Measurements from ENCODE around the gene RABGAP1.

The RABGAP1 gene

DNA sequence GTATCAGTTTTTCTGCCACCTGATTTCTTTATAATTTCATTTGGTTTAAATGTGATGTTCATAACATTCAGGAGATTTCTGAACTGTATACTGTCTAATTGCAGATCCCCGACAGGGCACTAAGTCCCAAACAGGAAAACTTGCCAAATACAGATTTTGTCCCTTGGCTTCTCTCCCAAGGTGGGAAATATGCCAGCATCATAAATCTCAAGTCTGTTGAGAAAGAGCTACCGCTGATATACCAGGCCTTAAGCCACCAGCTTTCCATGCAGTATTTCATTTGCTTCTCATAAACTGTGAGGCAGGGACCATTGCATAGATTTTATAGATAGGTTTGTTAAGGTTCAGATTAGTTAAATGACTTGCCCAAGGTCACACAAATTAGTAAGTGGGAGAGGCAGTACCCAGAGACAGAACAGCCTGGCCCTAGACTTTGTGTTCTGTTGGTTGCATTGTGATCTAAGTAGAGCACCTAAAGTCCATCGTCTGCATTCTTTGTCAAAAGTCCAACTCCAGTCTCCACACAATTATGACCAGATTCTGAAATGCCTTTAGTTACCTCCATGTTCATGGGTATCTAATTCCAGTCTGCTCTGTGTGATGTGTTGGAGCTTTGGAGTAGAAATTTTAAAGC, 108.9 kb downstream of the RABGAP1 start:
- peak; percentile 35 for DNase-seq

DNA sequence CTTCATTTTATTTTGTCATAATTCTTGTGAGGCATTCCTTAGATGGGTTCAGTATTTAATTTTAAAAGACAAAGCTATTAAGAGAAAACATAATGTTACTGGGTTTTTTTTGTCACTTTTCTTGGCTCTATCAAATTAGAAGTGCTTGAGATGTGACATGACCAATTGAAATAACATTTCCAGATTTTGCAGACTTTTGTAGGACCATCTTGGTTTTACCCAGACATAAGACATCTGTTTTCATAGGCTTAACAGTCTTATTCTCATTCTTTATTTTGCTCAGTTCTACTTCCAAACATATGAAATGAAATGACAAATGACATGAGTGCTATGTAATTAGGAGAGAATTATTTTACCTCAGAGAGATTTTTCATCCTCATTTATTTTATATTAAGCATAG, 112.2 kb downstream of the RABGAP1 start:
- DNase-seq = no peak

DNA sequence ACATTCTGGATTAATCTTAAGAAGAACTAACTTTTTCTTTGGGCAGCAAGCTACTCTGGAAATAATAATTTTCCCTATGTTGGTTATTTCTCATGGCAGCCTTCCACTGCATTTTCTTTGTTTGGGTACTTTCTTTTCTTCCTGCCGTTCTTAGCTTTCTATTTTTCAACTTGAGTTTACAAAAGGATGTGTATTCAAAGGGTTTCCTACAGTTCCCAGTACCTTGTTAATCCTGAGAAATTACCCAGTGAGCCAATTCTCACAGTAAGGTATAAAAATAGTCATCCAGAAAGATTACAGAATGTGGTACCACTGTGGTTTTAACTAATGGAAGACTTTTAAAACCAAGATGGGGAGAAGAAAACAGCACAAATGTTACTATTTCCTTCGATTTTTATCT, 112.9 kb downstream of the RABGAP1 start:
- DNase-seq = no peak

DNA sequence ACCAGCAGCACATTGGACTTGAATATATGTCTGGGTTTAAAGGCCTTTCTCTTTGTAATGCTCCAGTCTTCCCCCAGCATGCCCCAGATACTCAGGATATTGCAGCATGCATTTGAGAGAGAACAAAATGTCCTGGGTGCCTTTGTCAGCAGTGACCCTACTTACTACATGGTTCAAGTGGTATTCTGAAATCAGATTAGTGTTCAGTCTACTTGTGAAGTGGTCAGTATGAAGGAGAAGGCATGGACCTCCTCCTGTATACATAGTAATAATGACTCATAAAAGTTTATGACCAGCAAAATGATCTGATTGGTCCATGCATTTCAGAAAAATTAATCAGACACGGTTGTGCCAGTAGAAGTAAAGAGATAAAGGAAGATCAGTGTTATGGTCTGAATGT, 118.0 kb downstream of the RABGAP1 start:
- DNase-seq = no peak

DNA sequence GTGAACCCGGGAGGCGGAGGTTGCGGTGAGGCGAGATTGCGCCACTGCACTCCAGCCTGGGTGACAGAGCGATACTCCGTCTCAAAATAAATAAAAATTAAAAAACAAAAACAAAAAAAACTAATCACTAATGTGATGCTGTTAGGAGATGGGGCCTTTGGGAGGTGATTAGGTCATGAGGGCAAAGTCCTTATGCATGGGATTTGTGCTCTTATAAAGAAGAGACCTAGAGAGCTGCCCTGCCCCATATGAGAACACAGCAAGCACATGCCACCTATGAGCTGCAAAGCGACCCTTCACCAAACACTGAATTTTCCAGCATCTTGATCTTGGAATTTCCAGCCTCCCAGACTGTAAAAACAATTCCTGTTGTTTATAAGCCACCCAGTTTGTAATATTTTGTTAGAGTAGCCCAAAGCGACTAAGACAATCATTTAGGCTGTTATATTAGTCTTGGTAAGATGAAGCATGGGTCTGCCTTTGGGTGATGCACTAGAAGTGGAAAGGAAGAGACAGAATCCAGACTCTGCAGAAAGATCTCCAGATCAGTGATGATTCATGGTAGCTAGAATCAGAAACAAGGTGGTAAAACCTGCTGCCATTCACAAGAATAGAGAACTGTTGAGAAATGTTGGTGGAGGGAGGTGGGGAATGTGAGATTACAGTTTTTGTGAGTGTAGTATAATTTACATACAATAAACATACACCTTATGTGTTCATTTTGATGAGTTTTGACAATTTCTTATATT, 118.8 kb downstream of the RABGAP1 start:
- DNase-seq = no peak

DNA sequence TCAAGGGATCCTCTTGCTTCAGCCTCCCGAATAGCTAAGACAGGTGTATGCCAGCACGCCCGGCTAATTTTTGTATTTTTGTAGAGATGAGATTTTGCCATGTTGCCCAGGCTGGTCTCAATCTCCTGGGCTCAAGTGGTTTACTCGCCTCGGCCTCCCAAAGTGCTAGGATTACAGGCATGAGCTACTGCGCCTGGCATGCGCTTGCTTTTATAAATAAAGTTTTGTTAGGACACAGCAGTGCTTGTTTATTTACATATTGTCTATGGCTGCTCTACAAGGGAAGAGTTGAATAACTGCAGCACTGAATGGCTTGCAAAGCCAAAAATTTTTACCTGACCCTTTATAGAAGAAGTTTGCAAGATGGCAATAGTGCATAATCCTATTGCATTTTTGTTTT, 120.4 kb downstream of the RABGAP1 start:
- no peak for DNase-seq

DNA sequence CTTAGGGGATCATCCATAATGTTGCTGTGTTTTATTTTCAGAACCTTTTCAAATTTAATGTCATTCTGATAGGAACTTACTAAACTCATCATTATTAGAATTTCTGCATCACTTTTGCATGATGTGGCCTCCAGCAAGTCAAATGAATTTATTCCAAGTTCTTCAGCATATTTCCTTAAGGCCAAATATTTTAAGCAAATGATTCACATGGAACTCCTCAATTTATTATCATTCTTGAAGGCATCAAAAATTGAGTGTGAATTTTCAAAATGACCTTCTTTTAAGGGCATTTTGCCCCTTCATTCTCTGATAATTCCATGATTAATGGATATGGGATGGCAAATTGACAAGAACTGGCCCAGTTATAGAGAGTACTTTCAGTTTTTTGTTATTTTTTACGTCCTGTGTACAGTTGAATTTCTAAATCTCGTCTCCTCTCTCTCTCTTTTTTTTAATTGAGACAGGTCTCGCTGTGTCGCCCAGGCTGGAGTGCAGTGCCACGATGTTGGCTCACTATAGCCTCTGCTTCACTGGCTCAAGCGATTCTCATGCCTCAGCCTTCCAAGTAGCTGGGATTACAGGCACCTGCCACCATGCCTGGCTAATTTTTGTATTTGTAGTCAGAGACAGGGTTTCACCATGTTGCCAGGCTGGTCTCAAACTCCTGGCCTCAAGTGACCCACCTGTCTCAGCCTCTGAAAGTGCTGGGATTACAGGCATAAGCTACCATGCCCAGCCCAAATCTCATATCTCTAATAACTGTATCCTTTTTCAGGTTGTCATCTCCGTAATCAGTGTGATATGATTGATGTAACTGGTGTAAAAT, 121.7 kb downstream of the RABGAP1 start:
- no peak for DNase-seq

DNA sequence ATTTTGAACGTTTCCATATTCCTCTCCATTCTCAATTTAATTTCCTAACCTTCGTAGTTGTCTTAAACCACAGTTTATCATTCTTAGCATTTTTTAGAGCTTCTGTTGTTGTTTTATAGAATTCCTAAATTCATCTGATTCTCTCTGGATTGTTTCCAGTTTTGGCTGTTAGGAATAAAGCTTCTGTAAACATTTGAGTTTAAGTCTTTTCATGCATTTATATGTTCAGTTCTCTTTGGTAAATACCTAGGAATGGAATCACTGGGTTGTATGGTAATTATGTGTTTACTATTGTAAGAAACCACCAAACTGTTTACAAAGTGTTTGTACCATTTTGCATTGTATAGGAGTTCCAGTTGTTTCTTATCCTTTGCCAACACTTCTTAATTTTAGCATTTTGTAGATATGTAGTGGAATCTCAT, 122.4 kb downstream of the RABGAP1 start:
- no peak for DNase-seq

DNA sequence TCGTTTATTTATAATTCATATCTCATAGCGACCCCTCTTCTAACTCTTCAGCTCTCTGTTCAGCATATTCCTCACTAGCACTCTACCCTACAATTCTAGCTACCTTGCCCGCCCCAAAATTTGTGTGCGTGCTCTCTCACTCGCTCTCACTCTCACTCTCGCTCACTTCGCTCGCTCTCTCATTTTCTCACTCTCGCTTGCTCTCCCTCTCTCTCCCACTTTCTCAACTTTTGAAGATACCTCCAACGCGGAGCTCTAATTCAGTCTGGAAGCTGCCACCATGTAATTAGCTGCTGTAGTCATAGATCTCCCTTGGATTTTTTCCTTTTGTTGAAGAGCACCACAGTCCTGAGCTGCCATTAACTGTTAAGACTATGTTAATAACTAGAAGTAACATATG, 123.1 kb downstream of the RABGAP1 start:
- DNase-seq = no peak

DNA sequence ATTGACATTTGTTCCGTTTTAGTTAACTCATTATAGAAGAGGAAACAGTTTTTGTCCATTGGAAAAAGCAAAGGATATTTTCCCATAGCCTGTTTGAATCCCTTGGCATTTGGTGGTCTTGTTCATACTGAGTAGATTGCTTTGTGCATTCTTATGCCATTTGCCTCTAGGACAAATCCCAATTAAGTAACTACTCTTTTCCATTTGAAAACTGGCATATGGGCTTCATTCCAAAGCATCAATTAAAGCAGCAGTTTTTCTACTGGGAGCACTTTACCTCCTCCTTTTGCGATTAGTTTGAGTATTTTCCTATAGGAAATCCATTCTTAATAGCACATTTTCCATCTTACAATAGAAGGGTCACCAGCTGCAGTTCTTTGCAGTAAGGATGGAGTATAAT, 123.9 kb downstream of the RABGAP1 start:
- no peak for DNase-seq

DNA sequence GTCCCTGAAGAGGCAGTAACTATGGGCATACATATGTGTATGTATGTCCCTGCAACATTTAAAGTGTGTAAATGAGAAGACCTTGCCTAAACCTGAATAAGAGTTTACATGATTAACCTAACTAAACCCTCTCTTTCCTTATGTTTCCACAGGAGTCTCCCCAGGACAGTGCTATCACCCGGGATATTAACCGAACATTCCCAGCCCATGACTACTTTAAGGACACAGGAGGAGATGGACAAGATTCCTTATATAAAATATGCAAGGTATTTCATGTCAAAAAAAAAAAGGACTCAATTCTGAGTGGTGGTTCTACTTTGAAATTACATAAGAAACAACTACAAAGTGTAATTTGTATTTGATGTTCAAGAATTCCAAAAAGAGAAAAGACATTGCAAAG, 124.4 kb downstream of the RABGAP1 start:
- DNase-seq = no peak

DNA sequence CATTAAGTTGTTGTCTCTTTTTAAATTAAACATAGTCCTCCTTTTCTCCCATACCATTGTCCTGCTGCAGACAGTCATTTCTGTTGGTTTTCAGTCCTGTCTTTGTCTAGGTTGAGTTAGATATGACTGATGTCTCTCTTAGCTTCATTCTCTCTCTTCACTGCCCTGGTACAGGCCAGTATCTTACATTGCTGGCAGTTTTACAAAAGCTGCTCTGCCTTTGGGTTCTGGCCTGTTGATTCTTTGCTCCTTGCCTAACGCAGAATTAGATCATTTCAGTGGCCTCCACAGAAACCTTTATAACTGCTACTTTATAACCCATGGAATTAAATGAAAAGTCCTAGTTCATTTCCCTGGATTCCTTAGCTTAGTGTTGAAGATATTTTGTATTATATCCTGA, 126.3 kb downstream of the RABGAP1 start:
- DNase-seq = no peak

DNA sequence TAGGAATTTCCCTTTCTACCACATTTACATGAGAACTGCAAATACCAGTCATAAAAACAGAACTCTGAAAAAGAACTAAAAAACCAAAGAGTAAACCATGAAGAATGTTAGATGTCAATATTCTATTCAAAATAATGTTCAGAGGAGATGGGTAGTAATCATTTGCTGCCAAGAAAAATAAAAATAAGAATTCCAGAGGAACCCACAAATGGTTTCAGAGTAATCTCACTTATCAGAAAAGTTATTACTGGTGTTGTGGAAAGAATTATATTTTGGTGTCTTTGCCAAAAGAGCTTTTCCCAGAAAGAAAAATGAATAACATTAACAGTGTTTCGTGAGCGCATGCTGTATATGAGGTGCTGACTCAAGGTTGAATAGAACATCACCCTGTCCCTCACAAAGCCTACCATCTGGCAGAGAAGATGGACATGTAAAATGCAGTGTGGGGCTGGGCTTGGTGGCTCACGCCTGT, 128.2 kb downstream of the RABGAP1 start:
- no peak for DNase-seq

DNA sequence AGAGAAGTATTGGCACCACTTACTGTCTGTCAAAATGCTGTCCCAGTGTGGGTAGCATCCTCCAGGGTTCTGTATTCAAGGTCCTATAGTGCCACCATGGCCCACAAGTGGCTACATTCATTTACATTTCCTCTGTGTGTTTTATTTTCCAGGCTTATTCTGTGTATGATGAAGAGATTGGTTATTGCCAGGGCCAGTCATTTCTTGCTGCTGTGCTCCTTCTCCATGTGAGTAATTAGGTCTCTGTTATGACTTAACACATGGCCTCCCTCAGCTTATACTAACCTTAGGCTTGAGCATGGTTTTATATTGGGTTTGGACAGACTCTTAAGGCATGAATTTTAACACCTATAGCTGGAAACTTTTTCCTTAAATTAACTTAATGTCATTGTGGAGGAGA, 129.4 kb downstream of the RABGAP1 start:
- DNase-seq = no peak

DNA sequence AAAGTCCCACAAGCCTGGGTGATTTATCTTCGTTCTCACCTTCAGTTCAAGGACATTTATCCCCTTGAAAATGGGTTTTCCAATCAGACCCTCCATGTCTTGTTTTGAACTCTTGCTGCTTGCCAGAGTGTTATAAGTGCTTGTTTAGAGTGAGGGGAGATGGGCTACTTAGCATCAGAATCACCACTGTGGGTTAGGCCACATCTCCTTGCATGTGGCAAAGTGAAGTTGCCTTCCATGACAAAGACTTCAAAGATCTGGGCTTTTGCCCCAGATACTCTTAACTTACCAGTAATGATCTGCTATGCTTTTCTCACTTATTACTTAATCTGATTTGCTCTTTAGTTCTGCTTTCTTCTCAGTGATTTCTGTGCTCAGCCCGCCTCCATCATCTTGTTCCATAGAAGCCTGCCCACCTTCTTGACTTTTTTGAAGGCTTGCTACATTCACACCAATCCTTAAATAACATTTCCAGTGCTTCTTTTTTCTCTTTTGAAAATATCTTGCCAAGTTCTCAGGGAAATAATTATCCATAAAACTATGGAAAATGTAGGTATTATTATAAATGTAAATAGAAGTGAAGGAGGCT, 131.7 kb downstream of the RABGAP1 start:
- no peak for DNase-seq

DNA sequence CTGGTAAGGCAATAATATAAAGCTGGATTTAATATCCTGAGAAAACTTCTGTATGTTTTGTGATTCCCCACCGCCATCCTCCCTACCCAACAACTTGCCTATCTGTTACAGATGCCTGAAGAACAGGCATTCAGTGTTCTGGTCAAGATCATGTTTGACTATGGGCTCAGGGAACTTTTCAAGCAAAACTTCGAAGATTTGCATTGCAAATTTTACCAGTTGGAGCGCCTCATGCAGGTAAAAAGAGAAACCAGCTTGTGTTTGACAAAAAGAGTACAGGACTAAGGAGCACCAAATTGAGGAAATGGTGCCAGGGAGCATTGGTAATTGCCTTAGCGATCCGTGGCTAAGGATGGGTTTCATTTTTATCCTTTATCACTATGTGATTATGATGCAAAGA, 132.6 kb downstream of the RABGAP1 start:
- no peak for DNase-seq

DNA sequence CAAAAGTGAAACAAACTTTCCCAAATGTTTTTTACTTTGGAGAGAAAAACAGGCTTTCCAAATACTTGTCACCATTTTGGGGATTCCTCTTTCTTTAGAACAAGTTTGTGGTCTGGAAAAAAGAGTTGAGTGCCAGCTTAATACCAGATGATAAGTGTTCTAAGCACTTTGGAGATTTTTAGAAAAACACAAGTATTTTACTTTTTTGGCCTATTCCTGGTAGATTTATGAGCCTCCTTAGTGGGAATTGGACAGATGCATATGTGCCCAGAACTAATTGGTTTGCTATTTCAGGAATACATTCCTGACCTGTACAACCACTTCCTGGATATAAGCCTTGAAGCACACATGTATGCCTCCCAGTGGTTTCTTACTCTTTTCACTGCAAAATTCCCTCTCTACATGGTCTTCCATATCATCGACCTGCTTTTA, 133.2 kb downstream of the RABGAP1 start:
- DNase-seq = no peak

DNA sequence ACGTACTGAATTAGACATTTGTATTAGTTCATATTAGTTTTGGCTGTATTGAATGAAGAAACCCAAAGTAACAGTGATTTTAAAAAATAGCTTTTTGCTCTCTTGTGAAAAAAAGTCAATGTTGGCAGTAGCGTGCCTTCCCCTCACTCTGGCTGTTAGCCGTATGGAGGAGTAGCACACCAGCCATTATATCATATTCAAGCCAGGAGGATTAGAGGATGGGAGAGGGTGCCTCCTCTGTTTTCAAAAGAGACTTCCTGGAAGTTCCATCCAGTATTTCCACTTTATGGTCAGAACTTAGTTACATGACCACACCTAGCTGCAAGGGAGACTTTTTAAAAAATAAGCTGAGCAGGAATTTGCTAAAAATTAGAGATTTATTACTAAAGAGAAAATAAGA, 133.8 kb downstream of the RABGAP1 start:
- no peak for DNase-seq

DNA sequence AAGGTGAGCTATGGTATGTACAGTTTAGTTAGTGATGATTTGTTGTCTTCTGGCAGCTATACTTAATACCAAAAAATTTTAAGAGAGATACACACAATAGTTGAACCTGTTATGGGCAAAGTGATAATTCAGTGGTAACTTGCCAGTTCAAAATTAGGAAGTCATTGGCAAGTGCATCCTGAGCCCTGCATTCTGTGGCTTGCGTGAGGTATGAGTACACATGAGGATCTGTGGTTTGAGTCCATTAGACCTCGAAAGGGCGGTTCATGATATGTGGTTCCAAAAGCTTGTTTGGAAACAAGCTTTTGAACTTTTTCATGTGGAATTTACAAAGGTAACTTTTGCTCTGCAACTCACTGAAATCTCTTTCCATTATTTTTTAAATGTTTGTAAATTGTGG, 139.6 kb downstream of the RABGAP1 start:
- DNase-seq = no peak

DNA sequence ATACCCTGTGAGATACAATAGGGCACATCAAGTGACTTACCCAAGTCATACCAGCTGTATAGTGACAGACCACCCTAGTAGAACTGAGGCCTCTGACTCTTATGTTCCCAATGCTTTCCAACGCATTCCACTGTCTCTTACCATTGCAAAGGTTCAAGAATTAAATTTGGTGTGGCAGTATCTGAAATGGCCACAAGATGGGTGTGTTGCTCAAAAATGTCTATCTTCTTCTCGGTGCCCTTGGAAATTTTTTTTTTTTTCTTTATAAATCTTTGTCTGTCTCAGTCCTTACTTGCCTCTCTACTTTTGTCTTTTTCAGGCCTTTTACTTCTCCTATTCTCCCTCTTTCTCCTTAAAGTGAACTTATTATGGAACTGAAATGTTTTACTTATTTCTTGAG, 141.0 kb downstream of the RABGAP1 start:
- DNase-seq = peak; percentile 11

DNA sequence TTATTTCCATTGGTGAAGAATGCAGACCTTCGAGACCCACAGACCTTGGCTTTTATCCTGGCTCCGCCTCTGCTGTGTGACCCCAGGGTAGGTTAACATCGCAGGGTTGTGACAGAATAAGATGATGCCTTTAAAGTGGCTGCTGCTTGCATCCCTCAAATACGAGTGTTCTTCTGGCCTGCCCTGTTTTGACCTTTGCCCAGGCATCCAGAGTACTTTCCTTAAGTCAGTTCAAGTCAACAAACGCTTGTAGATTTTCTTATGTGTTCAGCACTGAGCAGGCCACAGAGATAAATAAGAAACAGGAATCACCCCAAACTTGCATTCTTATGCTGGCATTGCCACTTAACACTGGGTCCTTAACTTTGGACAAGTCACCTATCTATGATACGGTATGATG, 142.9 kb downstream of the RABGAP1 start:
- DNase-seq = no peak

DNA sequence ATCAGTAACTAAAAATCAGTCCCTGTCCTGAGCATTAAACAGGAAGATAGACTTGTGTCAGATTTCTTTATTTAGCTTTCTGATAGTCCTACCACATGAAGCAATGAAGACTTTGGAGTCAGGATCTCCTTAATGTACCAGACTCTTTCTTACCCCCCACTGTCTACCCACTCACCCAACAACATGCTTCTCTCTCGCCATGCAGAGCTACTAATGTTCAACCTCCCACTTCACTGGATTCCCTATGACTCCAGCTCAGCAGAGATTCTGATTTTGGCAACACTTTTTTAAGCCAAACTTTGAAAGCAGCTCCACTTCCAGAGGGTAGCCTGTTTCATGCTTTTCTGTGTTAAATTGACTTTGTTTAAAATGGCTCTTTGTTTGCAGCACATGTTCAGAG, 143.4 kb downstream of the RABGAP1 start:
- no peak for DNase-seq

DNA sequence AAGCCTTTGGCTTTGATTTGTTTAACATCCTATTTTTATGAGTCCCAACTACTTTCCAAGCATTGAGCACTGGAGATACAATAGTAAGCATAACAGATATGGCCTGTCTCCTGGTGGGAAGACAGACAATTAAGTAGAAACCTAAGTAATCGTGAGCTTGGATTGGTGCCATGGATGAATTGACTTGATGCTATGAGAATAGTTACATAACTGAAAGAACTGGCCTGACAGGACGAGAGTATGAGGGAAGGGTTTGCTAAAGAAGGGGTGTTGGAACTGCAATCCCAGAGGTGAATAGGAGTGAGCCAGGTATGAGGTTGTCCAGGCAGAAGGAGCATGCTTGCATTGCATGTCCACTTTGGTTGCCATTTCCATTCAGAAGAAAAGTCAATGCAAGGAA, 145.1 kb downstream of the RABGAP1 start:
- DNase-seq = no peak

All from NCI-H1092 treated with DMSO at 0.1 percent for 48 hours (cell line).